K562 (cell line): ENCODE results near the gene SAFB. TPM values are rescaled to one million over a fixed set of nuclear protein-coding genes. Genes with fewer than 3 reads are reported as not detected.

Experiments
- SUPT5H ChIP-seq: fragments of 450-650 bp; IDR thresholded peaks from 2 replicates; pipeline ENCODE4 v1.6.1; 2016
- polyA plus RNA-seq, 8 experiments: library from polyadenylated mRNA; depleted of rRNA in 4 of 8; stranded (reverse) in 5 of 8; unstranded in 3 of 8; fragments of >200 nt; fragmentation: Nextera tagmentation in 2 of 8; fragmentation: Illumina TruSeq in 1 of 8; extraction: Ambion mirVana in 2 of 8; extraction: Trizol in 1 of 8; gene quantifications; 2 replicates each; pipeline versions ENCODE4 v1.2.1 to v1.2.3, GENCODE V29; 2011 to 2014; ENCODE audit warnings: inconsistent platforms in 1 of 8, missing spikeins in 1 of 8
- total RNA-seq, 7 experiments: library from RNA; depleted of rRNA in 6 of 7; stranded (reverse); fragments of >200 nt in 6 of 7; fragmentation: Illumina TruSeq in 2 of 7; extraction: Trizol in 2 of 7; gene quantifications; 2 replicates each; pipeline versions ENCODE4 v1.2.1 to v1.2.3, GENCODE V29; 2011 to 2021; ENCODE audit warnings: low replicate concordance in 1 of 7
- TF ChIP-seq, protein P1 (sequence below), 3 experiments: fragments of 200-800 bp in 1 of 3; fragments of 250-450 bp in 1 of 3; fragments of 450-650 bp in 1 of 3; sonication (Bioruptor Pico) in 1 of 3; sonication (Bioruptor generic) in 1 of 3; formaldehyde crosslinking in 1 of 3; IDR thresholded peaks; 2 replicates each; pipeline versions ENCODE4 v1.6.1 to v1.8.0; 2016 to 2022; ENCODE audit warnings: mild to moderate bottlenecking in 2 of 3, missing genetic modification characterization in 2 of 3, missing compliant biosample characterization in 1 of 3, moderate library complexity in 1 of 3
- TF ChIP-seq, protein P2 (sequence below): fragments of 450-650 bp; IDR thresholded peaks from 2 replicates; pipeline ENCODE4 v1.6.1; 2014; ENCODE audit warnings: low read depth, mild to moderate bottlenecking, moderate library complexity, borderline replicate concordance
- TF ChIP-seq, protein P3 (sequence below): fragments of 450-650 bp; IDR thresholded peaks from 2 replicates; pipeline ENCODE4 v1.6.1; 2016; ENCODE audit warnings: mild to moderate bottlenecking, moderate library complexity
- TF ChIP-seq, protein P4 (sequence below), 2 experiments: IDR thresholded peaks; 2 replicates each; pipeline ENCODE4 v1.6.1; 2011; ENCODE audit warnings: borderline replicate concordance in 1 of 2, control low read depth in 1 of 2, low read depth in 1 of 2, low read length in 1 of 2, mild to moderate bottlenecking in 1 of 2, mixed read lengths in 1 of 2, moderate library complexity in 1 of 2; ENCODE audit not compliant: insufficient read depth in 1 of 2, insufficient read length in 1 of 2, poor library complexity in 1 of 2, severe bottlenecking in 1 of 2; ENCODE audit errors: extremely low read depth in 1 of 2

Gene SAFB
- total and polyA plus RNA-seq, 9 of the 15 experiments (the other 6 are each of a cell fraction or from before 2014, with no cell fraction given), result 1.1 to 151 (median 83.1) TPM

DNA sequence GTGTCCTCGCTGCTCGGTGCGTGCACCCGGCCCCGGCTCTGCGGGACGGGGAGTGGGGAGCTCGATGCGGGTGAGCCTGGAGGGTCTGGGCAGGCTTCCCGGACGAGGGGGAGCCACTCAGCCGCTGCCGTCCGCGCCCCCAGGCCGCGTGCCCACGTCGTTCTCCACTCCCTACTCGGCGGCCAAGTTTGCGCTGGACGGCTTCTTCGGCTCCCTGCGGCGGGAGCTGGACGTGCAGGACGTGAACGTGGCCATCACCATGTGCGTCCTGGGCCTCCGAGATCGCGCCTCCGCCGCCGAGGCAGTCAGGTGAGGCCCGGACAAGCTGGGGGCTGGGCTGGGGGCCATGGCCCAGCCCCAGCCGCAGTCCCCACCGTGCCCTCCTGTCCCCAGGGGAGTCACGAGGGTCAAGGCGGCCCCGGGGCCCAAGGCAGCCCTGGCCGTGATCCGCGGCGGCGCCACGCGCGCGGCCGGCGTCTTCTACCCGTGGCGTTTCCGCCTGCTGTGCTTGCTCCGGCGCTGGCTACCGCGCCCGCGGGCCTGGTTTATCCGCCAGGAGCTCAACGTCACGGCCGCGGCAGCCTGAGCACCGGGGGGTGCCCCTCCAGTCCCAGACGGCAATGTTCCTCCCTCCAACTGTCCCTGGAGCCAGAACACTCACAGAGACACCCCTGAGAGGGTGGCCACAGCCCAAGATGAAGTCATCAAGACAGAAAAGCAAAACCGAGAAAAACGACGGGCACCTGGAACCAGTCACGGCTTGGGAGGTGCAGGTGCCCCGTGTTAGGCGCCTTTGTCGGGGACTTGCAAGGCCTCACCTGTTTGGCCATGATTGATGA lies 64.7 kb downstream of the SAFB start (continued):
- TF ChIP-seq, protein P1, sequence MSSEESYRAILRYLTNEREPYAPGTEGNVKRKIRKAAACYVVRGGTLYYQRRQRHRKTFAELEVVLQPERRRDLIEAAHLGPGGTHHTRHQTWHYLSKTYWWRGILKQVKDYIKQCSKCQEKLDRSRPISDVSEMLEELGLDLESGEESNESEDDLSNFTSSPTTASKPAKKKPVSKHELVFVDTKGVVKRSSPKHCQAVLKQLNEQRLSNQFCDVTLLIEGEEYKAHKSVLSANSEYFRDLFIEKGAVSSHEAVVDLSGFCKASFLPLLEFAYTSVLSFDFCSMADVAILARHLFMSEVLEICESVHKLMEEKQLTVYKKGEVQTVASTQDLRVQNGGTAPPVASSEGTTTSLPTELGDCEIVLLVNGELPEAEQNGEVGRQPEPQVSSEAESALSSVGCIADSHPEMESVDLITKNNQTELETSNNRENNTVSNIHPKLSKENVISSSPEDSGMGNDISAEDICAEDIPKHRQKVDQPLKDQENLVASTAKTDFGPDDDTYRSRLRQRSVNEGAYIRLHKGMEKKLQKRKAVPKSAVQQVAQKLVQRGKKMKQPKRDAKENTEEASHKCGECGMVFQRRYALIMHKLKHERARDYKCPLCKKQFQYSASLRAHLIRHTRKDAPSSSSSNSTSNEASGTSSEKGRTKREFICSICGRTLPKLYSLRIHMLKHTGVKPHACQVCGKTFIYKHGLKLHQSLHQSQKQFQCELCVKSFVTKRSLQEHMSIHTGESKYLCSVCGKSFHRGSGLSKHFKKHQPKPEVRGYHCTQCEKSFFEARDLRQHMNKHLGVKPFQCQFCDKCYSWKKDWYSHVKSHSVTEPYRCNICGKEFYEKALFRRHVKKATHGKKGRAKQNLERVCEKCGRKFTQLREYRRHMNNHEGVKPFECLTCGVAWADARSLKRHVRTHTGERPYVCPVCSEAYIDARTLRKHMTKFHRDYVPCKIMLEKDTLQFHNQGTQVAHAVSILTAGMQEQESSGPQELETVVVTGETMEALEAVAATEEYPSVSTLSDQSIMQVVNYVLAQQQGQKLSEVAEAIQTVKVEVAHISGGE (CRISPR knock-in tag; IDR thresholded peaks at IDR 0.05), result 0 out of 6 replicates have a peak, but pooled peaks of 1 of the 3 experiments have one; percentile 29
- TF ChIP-seq, protein P2, sequence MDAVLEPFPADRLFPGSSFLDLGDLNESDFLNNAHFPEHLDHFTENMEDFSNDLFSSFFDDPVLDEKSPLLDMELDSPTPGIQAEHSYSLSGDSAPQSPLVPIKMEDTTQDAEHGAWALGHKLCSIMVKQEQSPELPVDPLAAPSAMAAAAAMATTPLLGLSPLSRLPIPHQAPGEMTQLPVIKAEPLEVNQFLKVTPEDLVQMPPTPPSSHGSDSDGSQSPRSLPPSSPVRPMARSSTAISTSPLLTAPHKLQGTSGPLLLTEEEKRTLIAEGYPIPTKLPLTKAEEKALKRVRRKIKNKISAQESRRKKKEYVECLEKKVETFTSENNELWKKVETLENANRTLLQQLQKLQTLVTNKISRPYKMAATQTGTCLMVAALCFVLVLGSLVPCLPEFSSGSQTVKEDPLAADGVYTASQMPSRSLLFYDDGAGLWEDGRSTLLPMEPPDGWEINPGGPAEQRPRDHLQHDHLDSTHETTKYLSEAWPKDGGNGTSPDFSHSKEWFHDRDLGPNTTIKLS, result peak; percentile 32; the same call in 1 of the 2 replicates
- TF ChIP-seq, protein P3, sequence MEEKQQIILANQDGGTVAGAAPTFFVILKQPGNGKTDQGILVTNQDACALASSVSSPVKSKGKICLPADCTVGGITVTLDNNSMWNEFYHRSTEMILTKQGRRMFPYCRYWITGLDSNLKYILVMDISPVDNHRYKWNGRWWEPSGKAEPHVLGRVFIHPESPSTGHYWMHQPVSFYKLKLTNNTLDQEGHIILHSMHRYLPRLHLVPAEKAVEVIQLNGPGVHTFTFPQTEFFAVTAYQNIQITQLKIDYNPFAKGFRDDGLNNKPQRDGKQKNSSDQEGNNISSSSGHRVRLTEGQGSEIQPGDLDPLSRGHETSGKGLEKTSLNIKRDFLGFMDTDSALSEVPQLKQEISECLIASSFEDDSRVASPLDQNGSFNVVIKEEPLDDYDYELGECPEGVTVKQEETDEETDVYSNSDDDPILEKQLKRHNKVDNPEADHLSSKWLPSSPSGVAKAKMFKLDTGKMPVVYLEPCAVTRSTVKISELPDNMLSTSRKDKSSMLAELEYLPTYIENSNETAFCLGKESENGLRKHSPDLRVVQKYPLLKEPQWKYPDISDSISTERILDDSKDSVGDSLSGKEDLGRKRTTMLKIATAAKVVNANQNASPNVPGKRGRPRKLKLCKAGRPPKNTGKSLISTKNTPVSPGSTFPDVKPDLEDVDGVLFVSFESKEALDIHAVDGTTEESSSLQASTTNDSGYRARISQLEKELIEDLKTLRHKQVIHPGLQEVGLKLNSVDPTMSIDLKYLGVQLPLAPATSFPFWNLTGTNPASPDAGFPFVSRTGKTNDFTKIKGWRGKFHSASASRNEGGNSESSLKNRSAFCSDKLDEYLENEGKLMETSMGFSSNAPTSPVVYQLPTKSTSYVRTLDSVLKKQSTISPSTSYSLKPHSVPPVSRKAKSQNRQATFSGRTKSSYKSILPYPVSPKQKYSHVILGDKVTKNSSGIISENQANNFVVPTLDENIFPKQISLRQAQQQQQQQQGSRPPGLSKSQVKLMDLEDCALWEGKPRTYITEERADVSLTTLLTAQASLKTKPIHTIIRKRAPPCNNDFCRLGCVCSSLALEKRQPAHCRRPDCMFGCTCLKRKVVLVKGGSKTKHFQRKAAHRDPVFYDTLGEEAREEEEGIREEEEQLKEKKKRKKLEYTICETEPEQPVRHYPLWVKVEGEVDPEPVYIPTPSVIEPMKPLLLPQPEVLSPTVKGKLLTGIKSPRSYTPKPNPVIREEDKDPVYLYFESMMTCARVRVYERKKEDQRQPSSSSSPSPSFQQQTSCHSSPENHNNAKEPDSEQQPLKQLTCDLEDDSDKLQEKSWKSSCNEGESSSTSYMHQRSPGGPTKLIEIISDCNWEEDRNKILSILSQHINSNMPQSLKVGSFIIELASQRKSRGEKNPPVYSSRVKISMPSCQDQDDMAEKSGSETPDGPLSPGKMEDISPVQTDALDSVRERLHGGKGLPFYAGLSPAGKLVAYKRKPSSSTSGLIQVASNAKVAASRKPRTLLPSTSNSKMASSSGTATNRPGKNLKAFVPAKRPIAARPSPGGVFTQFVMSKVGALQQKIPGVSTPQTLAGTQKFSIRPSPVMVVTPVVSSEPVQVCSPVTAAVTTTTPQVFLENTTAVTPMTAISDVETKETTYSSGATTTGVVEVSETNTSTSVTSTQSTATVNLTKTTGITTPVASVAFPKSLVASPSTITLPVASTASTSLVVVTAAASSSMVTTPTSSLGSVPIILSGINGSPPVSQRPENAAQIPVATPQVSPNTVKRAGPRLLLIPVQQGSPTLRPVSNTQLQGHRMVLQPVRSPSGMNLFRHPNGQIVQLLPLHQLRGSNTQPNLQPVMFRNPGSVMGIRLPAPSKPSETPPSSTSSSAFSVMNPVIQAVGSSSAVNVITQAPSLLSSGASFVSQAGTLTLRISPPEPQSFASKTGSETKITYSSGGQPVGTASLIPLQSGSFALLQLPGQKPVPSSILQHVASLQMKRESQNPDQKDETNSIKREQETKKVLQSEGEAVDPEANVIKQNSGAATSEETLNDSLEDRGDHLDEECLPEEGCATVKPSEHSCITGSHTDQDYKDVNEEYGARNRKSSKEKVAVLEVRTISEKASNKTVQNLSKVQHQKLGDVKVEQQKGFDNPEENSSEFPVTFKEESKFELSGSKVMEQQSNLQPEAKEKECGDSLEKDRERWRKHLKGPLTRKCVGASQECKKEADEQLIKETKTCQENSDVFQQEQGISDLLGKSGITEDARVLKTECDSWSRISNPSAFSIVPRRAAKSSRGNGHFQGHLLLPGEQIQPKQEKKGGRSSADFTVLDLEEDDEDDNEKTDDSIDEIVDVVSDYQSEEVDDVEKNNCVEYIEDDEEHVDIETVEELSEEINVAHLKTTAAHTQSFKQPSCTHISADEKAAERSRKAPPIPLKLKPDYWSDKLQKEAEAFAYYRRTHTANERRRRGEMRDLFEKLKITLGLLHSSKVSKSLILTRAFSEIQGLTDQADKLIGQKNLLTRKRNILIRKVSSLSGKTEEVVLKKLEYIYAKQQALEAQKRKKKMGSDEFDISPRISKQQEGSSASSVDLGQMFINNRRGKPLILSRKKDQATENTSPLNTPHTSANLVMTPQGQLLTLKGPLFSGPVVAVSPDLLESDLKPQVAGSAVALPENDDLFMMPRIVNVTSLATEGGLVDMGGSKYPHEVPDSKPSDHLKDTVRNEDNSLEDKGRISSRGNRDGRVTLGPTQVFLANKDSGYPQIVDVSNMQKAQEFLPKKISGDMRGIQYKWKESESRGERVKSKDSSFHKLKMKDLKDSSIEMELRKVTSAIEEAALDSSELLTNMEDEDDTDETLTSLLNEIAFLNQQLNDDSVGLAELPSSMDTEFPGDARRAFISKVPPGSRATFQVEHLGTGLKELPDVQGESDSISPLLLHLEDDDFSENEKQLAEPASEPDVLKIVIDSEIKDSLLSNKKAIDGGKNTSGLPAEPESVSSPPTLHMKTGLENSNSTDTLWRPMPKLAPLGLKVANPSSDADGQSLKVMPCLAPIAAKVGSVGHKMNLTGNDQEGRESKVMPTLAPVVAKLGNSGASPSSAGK, result peak; percentile 67; the same call in 1 of the 2 replicates
- 0 out of 2 replicates have a peak, but pooled peaks have one; percentile 2 for TF ChIP-seq SUPT5H
- TF ChIP-seq, protein P4, sequence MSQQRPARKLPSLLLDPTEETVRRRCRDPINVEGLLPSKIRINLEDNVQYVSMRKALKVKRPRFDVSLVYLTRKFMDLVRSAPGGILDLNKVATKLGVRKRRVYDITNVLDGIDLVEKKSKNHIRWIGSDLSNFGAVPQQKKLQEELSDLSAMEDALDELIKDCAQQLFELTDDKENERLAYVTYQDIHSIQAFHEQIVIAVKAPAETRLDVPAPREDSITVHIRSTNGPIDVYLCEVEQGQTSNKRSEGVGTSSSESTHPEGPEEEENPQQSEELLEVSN (IDR thresholded peaks at IDR 0.05; ENCODE audit: borderline replicate concordance in 1 of 2, extremely low read depth in 1 of 2, insufficient read depth in 1 of 2, insufficient read length in 1 of 2, low read depth in 1 of 2, low read length in 1 of 2, poor library complexity in 1 of 2, severe bottlenecking in 1 of 2), result peak in 1 of 2 experiments; percentile 13
